Type B pancreatic cell (in vitro differentiated cells): ENCODE results near the gene SCAF1. TPM values are rescaled to one million over a fixed set of nuclear protein-coding genes. Genes with fewer than 3 reads are reported as not detected.

Experiments
- DNase-seq: peaks from one replicate; pipeline ENCODE4 v3.0.0; 2021; ENCODE audit warnings: mixed read lengths; ENCODE audit not compliant: unreplicated experiment; ENCODE audit errors: extremely low spot score
- H3K27ac Mint-ChIP-seq: 2 replicates; pipeline ENCODE4 v1.8.0; 2021; ENCODE audit warnings: mild to moderate bottlenecking, mixed read lengths
- H3K27me3 Mint-ChIP-seq: 2 replicates; pipeline ENCODE4 v1.8.0; 2021; ENCODE audit warnings: mixed read lengths
- H3K36me3 Mint-ChIP-seq: 2 replicates; pipeline ENCODE4 v1.8.0; 2021; ENCODE audit warnings: mixed read lengths
- H3K4me1 Mint-ChIP-seq: one replicate; pipeline ENCODE4 v1.8.0; 2021; ENCODE audit warnings: mixed read lengths; ENCODE audit not compliant: unreplicated experiment
- H3K4me3 Mint-ChIP-seq: 2 replicates; pipeline ENCODE4 v1.8.0; 2021; ENCODE audit warnings: mild to moderate bottlenecking, mixed read lengths
- H3K9me3 Mint-ChIP-seq: 2 replicates; pipeline ENCODE4 v1.8.0; 2021; ENCODE audit warnings: mixed read lengths
- CTCF ChIP-seq: fragments of 200-600 bp; sonication (generic); conservative IDR thresholded peaks from 2 replicates; pipeline ENCODE4 v1.5.0; 2021; ENCODE audit warnings: antibody characterized with exemption, mild to moderate bottlenecking
- total RNA-seq: library from RNA; stranded (reverse); gene quantifications from 2 replicates; pipeline ENCODE4 v1.2.1, GENCODE V29; 2021; ENCODE audit warnings: low replicate concordance

Gene SCAF1
- total RNA-seq, 1 donor from 2014 or later = 78.1 TPM

GRCh38 chr19:49669516-49669915 lies 27.5 kb downstream of the SCAF1 start:
- H3K9me3 Mint-ChIP-seq = no peaks in the 10 kb centered on the region
- no peak for TF ChIP-seq CTCF
- H3K27ac Mint-ChIP-seq = no peak overlapping the region
- no peaks in the 10 kb centered on the region for H3K27me3 Mint-ChIP-seq
- H3K4me3 Mint-ChIP-seq = no peak overlapping the region
- peaks cover 24% of the 10 kb centered on the region for H3K4me1 Mint-ChIP-seq
- DNase-seq = no peak
- H3K36me3 Mint-ChIP-seq = peaks cover 4% of the 10 kb centered on the region

- Mint-ChIP-seq H3K9me3 (no peaks in the 10 kb centered on the region), H3K27me3 (no peaks in the 10 kb centered on the region), H3K36me3 (peaks cover 4% of the 10 kb centered on the region), H3K27ac (peak overlapping the region; percentile 91), H3K4me3 (peak overlapping the region; percentile 76), H3K4me1 (peaks cover 11% of the 10 kb centered on the region)
- TF ChIP-seq CTCF = peak; percentile 97
- DNase-seq = peak; percentile 86
Measured at GRCh38 chr19:49672131-49672919, 30.3 kb downstream of the SCAF1 start.

GRCh38 chr19:49676136-49676783 lies 34.3 kb downstream of the SCAF1 start:
- Mint-ChIP-seq H3K4me1 (peaks cover 18% of the 10 kb centered on the region), H3K27me3 (no peaks in the 10 kb centered on the region), H3K4me3 (peak overlapping the region; percentile 98), H3K36me3 (no peaks in the 10 kb centered on the region), H3K27ac (peak overlapping the region; percentile 99), H3K9me3 (no peaks in the 10 kb centered on the region)
- no peak for DNase-seq
- peak; percentile 5 for TF ChIP-seq CTCF

- Mint-ChIP-seq H3K27ac (peak overlapping the region; percentile 99), H3K27me3 (no peaks in the 10 kb centered on the region), H3K4me1 (peaks cover 16% of the 10 kb centered on the region), H3K9me3 (no peaks in the 10 kb centered on the region), H3K36me3 (no peaks in the 10 kb centered on the region), H3K4me3 (peak overlapping the region; percentile 98)
- TF ChIP-seq CTCF = no peak
- DNase-seq = peak; percentile 99
Measured at GRCh38 chr19:49676784-49677230, 34.8 kb downstream of the SCAF1 start.

GRCh38 chr19:49677231-49677900 lies 35.4 kb downstream of the SCAF1 start, which contains the start of gene PRMT1:
PRMT1 (plus strand) TSS chr19:49677271; CDS start chr19:49677281, 10 bp downstream.
- H3K27me3 Mint-ChIP-seq = no peaks in the 10 kb centered on the region
- peak within 1 kb of the TSS; percentile 98 for H3K4me3 Mint-ChIP-seq
- H3K27ac Mint-ChIP-seq = peak within 1 kb of the TSS; percentile 99
- H3K9me3 Mint-ChIP-seq = no peaks in the 10 kb centered on the region
- peak; percentile 83 for DNase-seq
- H3K36me3 Mint-ChIP-seq = no peaks in the 10 kb centered on the region
- no peak for TF ChIP-seq CTCF
- H3K4me1 Mint-ChIP-seq = peaks cover 11% of the 10 kb centered on the region
